HEK293 (cell line): Measurements from ENCODE around the gene RASA2.

Source experiments
- ZBTB7A ChIP-seq: fragments of 450-650 bp; formaldehyde crosslinking; IDR thresholded peaks from 2 replicates; pipeline ENCODE4 v1.5.1; 2016; ENCODE audit warnings: low read depth, missing biosample characterization, missing genetic modification characterization
- ZNF175 ChIP-seq: fragments of 450-650 bp; formaldehyde crosslinking; IDR thresholded peaks from 2 replicates; pipeline ENCODE4 v1.5.1; 2016; ENCODE audit warnings: missing biosample characterization, missing genetic modification characterization
- ZNF274 ChIP-seq, 2 experiments: fragments of 200-500 bp in 1 of 2; fragments of 450-650 bp in 1 of 2; sonication (Bioruptor generic) in 1 of 2; formaldehyde crosslinking in 1 of 2; IDR thresholded peaks; 2 replicates each; pipeline versions ENCODE4 v1.5.1 to v1.6.1; 2014 to 2016; ENCODE audit warnings: borderline replicate concordance in 1 of 2, inconsistent platforms in 1 of 2, low read length in 1 of 2, missing biosample characterization in 1 of 2, missing genetic modification characterization in 1 of 2
- ZNF350 ChIP-seq: fragments of 450-650 bp; formaldehyde crosslinking; IDR thresholded peaks from 2 replicates; pipeline ENCODE4 v1.5.0; 2017; ENCODE audit warnings: missing biosample characterization, mild to moderate bottlenecking, missing genetic modification characterization
- ZNF777 ChIP-seq: fragments of 450-650 bp; formaldehyde crosslinking; IDR thresholded peaks from 2 replicates; pipeline ENCODE4 v1.5.1; 2017; ENCODE audit warnings: missing biosample characterization, missing genetic modification characterization, borderline replicate concordance
- ZSCAN16 ChIP-seq: fragments of 450-650 bp; formaldehyde crosslinking; IDR thresholded peaks from 2 replicates; pipeline ENCODE4 v1.5.1; 2016; ENCODE audit warnings: missing biosample characterization, missing genetic modification characterization
- TF ChIP-seq, protein P1 (sequence below): fragments of 450-650 bp; formaldehyde crosslinking; IDR thresholded peaks from 2 replicates; pipeline ENCODE4 v1.5.1; 2016; ENCODE audit warnings: missing biosample characterization, missing genetic modification characterization
- TF ChIP-seq, protein P2 (sequence below): fragments of 450-650 bp; formaldehyde crosslinking; optimal IDR thresholded peaks from 2 replicates; pipeline ENCODE3; 2016; ENCODE audit warnings: missing biosample characterization, mild to moderate bottlenecking, missing genetic modification characterization

DNA sequence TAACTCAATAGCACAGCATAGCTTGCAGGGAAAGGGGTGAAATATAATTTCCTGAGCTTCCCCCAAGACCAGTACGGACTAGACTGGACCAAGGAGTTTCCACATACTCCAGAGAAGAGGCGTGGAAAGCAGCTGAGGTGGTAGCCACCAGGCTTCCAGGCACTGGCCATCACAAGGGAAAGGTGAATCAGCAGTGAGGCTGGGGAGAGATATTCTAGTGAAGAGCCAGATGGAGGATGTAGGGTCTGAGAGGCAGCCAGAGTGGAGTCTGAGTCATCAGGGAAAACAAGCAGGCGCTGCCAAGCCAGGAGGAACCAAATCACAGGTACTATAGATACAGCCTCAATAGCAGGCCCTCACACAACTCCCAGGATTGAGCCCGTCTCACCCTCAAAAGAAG is 9.6 kb upstream of the RASA2 start:
- TF ChIP-seq, protein P1, sequence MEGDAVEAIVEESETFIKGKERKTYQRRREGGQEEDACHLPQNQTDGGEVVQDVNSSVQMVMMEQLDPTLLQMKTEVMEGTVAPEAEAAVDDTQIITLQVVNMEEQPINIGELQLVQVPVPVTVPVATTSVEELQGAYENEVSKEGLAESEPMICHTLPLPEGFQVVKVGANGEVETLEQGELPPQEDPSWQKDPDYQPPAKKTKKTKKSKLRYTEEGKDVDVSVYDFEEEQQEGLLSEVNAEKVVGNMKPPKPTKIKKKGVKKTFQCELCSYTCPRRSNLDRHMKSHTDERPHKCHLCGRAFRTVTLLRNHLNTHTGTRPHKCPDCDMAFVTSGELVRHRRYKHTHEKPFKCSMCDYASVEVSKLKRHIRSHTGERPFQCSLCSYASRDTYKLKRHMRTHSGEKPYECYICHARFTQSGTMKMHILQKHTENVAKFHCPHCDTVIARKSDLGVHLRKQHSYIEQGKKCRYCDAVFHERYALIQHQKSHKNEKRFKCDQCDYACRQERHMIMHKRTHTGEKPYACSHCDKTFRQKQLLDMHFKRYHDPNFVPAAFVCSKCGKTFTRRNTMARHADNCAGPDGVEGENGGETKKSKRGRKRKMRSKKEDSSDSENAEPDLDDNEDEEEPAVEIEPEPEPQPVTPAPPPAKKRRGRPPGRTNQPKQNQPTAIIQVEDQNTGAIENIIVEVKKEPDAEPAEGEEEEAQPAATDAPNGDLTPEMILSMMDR (tag by site-specific recombination) = no peak
- TF ChIP-seq ZNF175 (tag by site-specific recombination) = no peak
- TF ChIP-seq ZNF350 (tag by site-specific recombination) = no peak
- TF ChIP-seq ZNF274 (IDR thresholded peaks at IDR 0.05; ENCODE audit: low read length) = no peak
- no peak for TF ChIP-seq ZNF274 (tag by site-specific recombination; IDR thresholded peaks at IDR 0.05; ENCODE audit: borderline replicate concordance)
- TF ChIP-seq ZSCAN16 = no peak
- TF ChIP-seq ZNF777 (tag by site-specific recombination) = no peak
- TF ChIP-seq ZBTB7A (tag by site-specific recombination) = no peak
- TF ChIP-seq, protein P2, sequence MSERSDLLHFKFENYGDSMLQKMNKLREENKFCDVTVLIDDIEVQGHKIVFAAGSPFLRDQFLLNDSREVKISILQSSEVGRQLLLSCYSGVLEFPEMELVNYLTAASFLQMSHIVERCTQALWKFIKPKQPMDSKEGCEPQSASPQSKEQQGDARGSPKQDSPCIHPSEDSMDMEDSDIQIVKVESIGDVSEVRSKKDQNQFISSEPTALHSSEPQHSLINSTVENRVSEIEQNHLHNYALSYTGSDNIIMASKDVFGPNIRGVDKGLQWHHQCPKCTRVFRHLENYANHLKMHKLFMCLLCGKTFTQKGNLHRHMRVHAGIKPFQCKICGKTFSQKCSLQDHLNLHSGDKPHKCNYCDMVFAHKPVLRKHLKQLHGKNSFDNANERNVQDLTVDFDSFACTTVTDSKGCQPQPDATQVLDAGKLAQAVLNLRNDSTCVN = no peak
